ENCODE results near the gene ZNF579. TPM values are rescaled to one million over a fixed set of nuclear protein-coding genes. Genes with fewer than 3 reads are reported as not detected.
A peak's percentile ranks its signal among the peaks of the same experiment; 100 is the strongest.

The ZNF579 gene
- total and polyA plus RNA-seq, 2 of the 13 experiments (the other 11 are each of a cell fraction or from before 2014, with no cell fraction given): 2.1 to 2.9 TPM

DNA sequence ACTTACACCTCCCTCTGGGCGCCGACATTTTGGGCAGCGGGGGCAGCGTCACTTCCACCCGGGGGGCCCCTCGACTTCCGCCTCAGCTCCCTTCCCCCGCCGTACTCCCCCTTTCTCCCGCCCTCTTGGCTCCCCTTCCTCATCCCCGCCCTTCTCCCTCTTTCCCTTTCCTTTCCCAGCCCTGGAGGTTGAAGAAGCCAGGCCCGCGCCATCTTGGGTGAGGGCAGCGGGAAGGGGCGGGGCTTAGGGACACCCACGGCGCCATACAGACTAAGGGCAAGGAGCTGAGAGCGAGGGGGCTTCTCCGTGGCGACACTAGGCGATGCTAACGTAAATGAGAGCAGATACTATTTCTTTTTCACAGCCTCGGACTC, 18.8 kb upstream of the ZNF579 start, which contains the start of gene FIZ1 (continued):
- TF ChIP-seq ZSCAN25 (CRISPR knock-in tag; IDR thresholded peaks at IDR 0.05) (no peak; the same call in 1 of the 2 replicates), SMC3 (IDR thresholded peaks at IDR 0.05; ENCODE audit: low read length) (no peak), FOXA3 (CRISPR knock-in tag; IDR thresholded peaks at IDR 0.05) (peak; percentile 14; the same call in 1 of the 2 replicates), ZNF761 (CRISPR knock-in tag; conservative IDR thresholded peaks at IDR 0.05) (no peak), ZNF703 (CRISPR knock-in tag; IDR thresholded peaks at IDR 0.05; ENCODE audit: borderline replicate concordance) (0 out of 2 replicates have a peak, but pooled peaks have one; percentile 49), ZSCAN30 (CRISPR knock-in tag; IDR thresholded peaks at IDR 0.05) (no peak), ZFP36L1 (CRISPR knock-in tag; IDR thresholded peaks at IDR 0.05) (no peak), PTBP1 (IDR thresholded peaks at IDR 0.05; ENCODE audit: low read depth, low read length, poor library complexity, severe bottlenecking) (no peak), YY1 (IDR thresholded peaks at IDR 0.05; ENCODE audit: insufficient read depth, insufficient replicate concordance, low read depth, low read length) (peak; percentile 94), PHB2 (IDR thresholded peaks at IDR 0.05; ENCODE audit: partially characterized antibody) (no peak), ZNF136 (CRISPR knock-in tag; IDR thresholded peaks at IDR 0.05; ENCODE audit: low read depth) (no peak), MBD4 (IDR thresholded peaks at IDR 0.05; ENCODE audit: borderline replicate concordance, low read length) (no peak), KDM5B (CRISPR knock-in tag; IDR thresholded peaks at IDR 0.05; ENCODE audit: borderline replicate concordance) (peak; percentile 32; the same call in 1 of the 2 replicates), MTA1 (CRISPR knock-in tag; IDR thresholded peaks at IDR 0.05; ENCODE audit: borderline replicate concordance) (peak; percentile 11; the same call in 1 of the 2 replicates)
- TF ChIP-seq, protein P1, sequence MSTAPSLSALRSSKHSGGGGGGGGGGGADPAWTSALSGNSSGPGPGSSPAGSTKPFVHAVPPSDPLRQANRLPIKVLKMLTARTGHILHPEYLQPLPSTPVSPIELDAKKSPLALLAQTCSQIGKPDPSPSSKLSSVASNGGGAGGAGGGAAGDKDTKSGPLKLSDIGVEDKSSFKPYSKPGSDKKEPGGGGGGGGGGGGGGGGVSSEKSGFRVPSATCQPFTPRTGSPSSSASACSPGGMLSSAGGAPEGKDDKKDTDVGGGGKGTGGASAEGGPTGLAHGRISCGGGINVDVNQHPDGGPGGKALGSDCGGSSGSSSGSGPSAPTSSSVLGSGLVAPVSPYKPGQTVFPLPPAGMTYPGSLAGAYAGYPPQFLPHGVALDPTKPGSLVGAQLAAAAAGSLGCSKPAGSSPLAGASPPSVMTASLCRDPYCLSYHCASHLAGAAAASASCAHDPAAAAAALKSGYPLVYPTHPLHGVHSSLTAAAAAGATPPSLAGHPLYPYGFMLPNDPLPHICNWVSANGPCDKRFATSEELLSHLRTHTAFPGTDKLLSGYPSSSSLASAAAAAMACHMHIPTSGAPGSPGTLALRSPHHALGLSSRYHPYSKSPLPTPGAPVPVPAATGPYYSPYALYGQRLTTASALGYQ (CRISPR knock-in tag; IDR thresholded peaks at IDR 0.05): no peak
- TF ChIP-seq, protein P2, sequence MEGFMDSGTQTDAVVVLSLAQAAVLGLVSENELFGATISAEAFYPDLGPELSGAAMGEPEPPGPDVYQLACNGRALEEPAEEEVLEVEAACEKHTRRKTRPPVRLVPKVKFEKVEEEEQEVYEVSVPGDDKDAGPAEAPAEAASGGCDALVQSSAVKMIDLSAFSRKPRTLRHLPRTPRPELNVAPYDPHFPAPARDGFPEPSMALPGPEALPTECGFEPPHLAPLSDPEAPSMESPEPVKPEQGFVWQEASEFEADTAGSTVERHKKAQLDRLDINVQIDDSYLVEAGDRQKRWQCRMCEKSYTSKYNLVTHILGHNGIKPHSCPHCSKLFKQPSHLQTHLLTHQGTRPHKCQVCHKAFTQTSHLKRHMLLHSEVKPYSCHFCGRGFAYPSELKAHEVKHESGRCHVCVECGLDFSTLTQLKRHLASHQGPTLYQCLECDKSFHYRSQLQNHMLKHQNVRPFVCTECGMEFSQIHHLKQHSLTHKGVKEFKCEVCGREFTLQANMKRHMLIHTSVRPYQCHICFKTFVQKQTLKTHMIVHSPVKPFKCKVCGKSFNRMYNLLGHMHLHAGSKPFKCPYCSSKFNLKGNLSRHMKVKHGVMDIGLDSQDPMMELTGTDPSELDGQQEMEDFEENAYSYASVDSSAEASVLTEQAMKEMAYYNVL (CRISPR knock-in tag; IDR thresholded peaks at IDR 0.05; ENCODE audit: borderline replicate concordance): peak; percentile 59; the same call in 1 of the 2 replicates
- TF ChIP-seq, protein P3, sequence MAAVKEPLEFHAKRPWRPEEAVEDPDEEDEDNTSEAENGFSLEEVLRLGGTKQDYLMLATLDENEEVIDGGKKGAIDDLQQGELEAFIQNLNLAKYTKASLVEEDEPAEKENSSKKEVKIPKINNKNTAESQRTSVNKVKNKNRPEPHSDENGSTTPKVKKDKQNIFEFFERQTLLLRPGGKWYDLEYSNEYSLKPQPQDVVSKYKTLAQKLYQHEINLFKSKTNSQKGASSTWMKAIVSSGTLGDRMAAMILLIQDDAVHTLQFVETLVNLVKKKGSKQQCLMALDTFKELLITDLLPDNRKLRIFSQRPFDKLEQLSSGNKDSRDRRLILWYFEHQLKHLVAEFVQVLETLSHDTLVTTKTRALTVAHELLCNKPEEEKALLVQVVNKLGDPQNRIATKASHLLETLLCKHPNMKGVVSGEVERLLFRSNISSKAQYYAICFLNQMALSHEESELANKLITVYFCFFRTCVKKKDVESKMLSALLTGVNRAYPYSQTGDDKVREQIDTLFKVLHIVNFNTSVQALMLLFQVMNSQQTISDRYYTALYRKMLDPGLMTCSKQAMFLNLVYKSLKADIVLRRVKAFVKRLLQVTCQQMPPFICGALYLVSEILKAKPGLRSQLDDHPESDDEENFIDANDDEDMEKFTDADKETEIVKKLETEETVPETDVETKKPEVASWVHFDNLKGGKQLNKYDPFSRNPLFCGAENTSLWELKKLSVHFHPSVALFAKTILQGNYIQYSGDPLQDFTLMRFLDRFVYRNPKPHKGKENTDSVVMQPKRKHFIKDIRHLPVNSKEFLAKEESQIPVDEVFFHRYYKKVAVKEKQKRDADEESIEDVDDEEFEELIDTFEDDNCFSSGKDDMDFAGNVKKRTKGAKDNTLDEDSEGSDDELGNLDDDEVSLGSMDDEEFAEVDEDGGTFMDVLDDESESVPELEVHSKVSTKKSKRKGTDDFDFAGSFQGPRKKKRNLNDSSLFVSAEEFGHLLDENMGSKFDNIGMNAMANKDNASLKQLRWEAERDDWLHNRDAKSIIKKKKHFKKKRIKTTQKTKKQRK (IDR thresholded peaks at IDR 0.05; ENCODE audit: low read length): no peak
- TF ChIP-seq, protein P4, sequence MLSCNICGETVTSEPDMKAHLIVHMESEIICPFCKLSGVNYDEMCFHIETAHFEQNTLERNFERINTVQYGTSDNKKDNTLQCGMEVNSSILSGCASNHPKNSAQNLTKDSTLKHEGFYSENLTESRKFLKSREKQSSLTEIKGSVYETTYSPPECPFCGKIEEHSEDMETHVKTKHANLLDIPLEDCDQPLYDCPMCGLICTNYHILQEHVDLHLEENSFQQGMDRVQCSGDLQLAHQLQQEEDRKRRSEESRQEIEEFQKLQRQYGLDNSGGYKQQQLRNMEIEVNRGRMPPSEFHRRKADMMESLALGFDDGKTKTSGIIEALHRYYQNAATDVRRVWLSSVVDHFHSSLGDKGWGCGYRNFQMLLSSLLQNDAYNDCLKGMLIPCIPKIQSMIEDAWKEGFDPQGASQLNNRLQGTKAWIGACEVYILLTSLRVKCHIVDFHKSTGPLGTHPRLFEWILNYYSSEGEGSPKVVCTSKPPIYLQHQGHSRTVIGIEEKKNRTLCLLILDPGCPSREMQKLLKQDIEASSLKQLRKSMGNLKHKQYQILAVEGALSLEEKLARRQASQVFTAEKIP (CRISPR knock-in tag; IDR thresholded peaks at IDR 0.05; ENCODE audit: borderline replicate concordance): no peak
